H1 (cell line): ENCODE data around the gene MED23.

ENCODE experiments used
- ATF3 ChIP-seq: IDR thresholded peaks from 2 replicates; pipeline ENCODE4 v1.6.1; 2011; ENCODE audit warnings: low read depth, mild to moderate bottlenecking, low read length; ENCODE audit not compliant: insufficient read depth
- CTCF ChIP-seq, 3 experiments: IDR thresholded peaks; 1 replicate in 2 of 3; 2 replicates in 1 of 3; pipeline versions ENCODE4 v1.5.1 to v1.6.1; 2011; ENCODE audit warnings: low read length in 3 of 3, mild to moderate bottlenecking in 3 of 3, inconsistent platforms in 2 of 3, low read depth in 1 of 3, moderate library complexity in 1 of 3; ENCODE audit not compliant: insufficient read depth in 1 of 3; ENCODE audit errors: control extremely low read depth in 1 of 3
- EZH2 ChIP-seq: fragments of 200-600 bp; sonication (generic); IDR thresholded peaks from 2 replicates; pipeline ENCODE4 v1.7.1; 2012; ENCODE audit warnings: low read depth, mild to moderate bottlenecking, moderate library complexity, low read length, inconsistent platforms; ENCODE audit not compliant: severe bottlenecking
- FOSL1 ChIP-seq: IDR thresholded peaks from 2 replicates; pipeline ENCODE4 v1.6.1; 2011; ENCODE audit warnings: mild to moderate bottlenecking, low read depth, low read length, moderate library complexity; ENCODE audit not compliant: insufficient read depth
- MAX ChIP-seq: IDR thresholded peaks from 2 replicates; pipeline ENCODE4 v1.6.1; 2012; ENCODE audit warnings: inconsistent platforms
- POLR2A ChIP-seq, 2 experiments: IDR thresholded peaks; 1 replicate in 1 of 2; 2 replicates in 1 of 2; pipeline ENCODE4 v1.6.1; 2011; ENCODE audit warnings: low read depth in 2 of 2, low read length in 2 of 2, mild to moderate bottlenecking in 2 of 2; ENCODE audit errors: control extremely low read depth in 1 of 2
- RAD21 ChIP-seq, 2 experiments: IDR thresholded peaks in 1 of 2; conservative IDR thresholded peaks in 1 of 2; 2 replicates each; pipeline ENCODE4 v1.6.1; 2011; ENCODE audit warnings: low read depth in 2 of 2, low read length in 2 of 2, improper control_type of control experiment in 1 of 2, inconsistent platforms in 1 of 2, mild to moderate bottlenecking in 1 of 2, moderate library complexity in 1 of 2

- TF ChIP-seq CTCF (IDR thresholded peaks at IDR 0.05; ENCODE audit: control extremely low read depth in 1 of 3, insufficient read depth in 1 of 3, low read depth in 1 of 3, low read length in 3 of 3) (no peak), RAD21 (IDR thresholded peaks at IDR 0.05 in 1 of 2, conservative IDR thresholded peaks at IDR 0.05 in 1 of 2; ENCODE audit: low read depth in 2 of 2, low read length in 2 of 2) (no peak), POLR2A (IDR thresholded peaks at IDR 0.05; ENCODE audit: control extremely low read depth in 1 of 2, low read depth in 2 of 2, low read length in 2 of 2) (no peak), ATF3 (no peak), MAX (no peak), EZH2 (no peak), FOSL1 (no peak)
These were observed 41.5 kb downstream of the MED23 start for GRCh38 chr6:131586543-131586942.
